Inflammatory macrophage (primary cell): Measurements from ENCODE around the gene EPS8.
A peak's percentile ranks its signal among the peaks of the same experiment; 100 is the strongest.

Experiments
- DNase-seq, 2 donors: peaks; one replicate each; pipeline ENCODE4 v3.0.0-alpha.2; 2020 to 2022

Gene EPS8

GRCh38 chr12:15688838-15689625, 100.2 kb downstream of the EPS8 start:
- DNase-seq: peak; percentile 48 to 65

- peak; percentile 84 to 89 for DNase-seq
These were observed 100.9 kb downstream of the EPS8 start for GRCh38 chr12:15688202-15688736.

- no peak for DNase-seq
These were observed 101.6 kb downstream of the EPS8 start for GRCh38 chr12:15687583-15687982.

- no peak for DNase-seq
These were observed 104.1 kb downstream of the EPS8 start for GRCh38 chr12:15684896-15685658.

- DNase-seq: no peak
These were observed 106.4 kb downstream of the EPS8 start for GRCh38 chr12:15682826-15683225.

DNA sequence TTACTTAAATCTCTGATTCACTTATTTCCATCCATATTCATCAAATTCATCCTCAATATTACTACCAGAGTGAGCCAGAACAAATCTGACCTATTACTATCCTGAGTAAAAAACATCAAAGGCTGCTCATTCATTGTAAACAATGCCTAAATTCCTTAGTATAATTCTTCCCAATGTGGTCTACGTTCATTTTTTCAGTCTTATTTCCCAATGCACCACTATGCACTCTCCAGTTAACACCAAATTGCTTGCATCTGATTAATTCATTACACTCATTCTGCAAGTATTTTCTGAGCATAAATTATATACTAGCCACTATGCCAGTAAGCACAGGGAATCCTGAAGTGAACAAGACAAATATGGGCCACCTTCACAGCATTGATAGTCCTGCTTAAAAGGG, 110.0 kb downstream of the EPS8 start:
- DNase-seq: no peak

- DNase-seq: no peak
These were observed 111.4 kb downstream of the EPS8 start for GRCh38 chr12:15677726-15678201.

DNA sequence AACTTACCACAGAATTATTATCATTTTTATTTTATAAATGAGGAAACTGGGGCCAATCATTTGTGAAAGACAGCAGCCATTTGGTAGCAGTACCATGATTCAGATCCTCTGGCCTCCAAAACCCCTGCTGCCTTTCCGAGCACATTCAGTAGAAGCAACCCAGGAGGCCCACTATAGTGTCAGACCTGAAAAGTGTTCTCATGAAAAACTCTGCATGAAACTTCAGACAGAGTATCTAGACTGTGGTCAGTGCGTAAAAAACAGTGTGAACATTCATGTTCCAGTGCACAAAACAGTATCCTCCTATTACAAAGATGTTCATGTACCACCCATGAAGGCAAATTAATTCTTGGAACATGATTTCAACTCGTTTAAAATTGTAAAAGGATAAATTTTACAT, 112.0 kb downstream of the EPS8 start:
- no peak for DNase-seq

DNA sequence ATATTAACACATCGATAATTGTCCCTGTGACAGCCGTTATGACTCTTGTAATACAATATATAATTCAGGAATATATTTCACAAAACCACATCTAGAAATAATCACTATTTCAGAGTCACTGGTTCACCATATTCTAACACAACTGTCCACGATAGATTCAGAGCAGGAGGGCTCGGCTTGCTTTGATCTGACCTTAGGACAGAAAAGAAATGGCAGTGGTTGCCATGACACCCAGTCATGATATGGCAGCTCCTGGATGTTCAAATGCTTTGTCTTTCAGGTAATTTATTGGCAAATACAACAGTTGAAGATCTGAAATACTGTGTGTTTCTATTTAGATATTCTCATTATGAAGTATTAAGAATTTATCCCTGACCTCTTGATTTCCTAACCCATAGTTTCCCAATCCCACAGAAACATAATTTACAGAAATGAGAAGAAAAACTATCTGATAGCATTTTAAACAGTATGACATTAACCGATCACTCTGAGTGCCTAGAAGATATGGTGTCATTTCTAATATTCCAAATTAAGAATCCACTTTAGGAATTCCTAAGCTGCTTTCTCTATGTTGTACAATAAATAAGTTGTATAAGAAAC, 116.4 kb downstream of the EPS8 start:
- peak; percentile 7 to 59 for DNase-seq

DNA sequence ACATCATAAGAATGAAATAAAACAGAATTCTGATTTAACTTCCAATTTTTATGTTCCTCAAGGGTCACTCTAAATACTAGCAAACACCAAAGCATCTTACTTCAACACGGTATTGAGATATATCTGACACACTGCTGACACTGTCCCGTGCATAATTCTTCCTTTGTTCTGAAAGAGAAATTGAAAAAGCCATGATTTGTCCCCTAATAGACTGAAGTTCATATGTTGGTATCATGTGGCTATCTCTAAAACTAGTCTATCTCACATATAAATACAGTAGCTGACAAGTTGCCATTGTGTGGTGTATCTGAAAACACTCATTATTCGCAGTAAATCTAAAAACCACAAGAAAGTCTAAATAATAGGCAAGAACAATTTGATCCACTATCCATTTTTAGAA, 118.4 kb downstream of the EPS8 start:
- DNase-seq: no peak

DNA sequence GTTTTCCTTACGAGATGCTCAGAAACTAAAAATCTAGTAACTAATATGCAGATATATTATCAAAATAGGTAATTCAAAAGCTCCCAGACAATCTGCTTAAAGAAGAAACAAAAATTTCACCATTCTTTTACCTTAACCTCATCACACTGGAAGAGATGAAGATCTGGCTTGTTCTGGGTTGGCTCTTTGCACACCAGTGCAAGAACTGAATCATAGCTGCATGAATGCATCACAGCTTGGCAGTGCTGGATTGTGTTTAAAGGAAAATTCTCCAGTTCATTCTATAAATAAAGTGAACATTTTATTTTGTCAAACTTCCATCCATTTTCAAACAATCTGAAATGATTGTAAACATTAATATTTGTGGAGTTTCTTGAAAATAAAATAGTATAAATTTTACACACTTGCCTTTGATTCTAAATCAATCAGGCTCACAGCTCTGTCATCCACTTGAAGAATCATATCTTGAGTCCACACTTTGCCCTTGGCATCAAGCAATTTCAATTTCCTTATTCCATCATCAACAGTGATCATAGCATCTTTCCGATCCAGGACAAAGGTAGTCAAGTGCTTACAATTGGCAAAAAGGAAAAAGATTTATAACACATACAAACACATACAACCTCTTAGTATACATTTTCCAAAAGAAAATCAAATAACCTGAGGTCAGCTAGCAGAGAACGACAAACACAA, 119.8 kb downstream of the EPS8 start:
- DNase-seq: no peak

- no peak for DNase-seq
These were observed 124.7 kb downstream of the EPS8 start for GRCh38 chr12:15664491-15664890.

DNA sequence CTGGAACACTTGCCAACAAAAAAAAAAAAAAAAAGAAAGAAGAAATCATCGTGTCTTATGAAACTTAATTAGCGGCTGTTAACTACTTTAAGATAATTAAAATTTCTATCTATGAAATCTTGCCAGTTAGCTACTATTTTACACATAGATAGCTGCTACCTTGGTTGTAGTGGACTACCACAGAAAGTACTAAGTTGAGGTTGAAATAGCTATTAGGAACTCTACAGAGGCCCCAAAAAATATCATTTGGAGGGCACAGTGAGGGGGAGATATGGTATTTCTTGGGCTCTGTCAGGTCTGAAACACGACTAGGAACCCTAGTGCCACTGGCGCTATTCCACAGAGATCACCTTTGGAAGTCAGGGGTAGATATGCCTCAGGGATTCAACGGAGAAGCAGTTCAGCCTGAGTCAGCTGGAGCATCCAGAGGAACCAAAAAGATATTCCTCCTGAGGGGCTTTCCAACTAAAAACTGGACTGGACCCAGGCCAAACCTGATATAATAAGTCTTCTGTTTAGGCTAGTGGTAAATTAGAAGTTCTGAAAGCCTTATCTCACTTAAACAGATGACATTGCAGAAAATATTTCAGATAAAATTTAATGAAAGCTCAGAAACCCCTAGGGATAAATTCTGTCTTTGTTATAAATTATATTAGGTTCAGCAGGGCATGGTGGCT, 126.1 kb downstream of the EPS8 start:
- DNase-seq: no peak

DNA sequence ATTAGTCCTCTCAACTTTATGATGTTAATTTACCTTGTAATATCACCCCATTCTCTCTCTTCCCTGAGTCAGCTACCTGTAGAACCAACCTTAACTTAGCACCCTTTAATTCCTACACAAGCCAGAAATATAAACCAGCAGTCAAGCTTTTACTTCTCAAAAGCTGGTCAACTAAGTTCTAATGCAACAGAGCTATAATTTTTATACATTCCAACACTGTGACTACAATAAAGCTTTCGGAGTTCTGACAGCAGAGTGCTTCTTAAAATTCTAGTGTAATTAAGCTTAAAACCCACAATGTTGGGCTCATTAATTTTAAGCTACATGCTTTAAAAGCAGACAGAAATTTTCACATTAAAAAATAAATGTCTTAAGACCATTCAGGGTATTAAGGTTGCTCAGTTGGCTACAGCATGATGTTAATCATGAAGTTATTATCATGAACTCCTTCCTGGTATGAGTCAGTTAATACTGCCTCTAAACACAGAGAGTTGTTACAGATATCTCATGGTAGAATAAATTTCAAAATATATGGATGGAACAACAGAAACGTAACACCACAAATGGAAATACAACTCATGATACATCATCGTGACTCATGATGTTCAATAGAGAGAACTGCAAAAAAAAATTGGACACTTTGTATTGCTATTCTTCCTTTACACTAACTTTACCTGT, 126.7 kb downstream of the EPS8 start:
- DNase-seq: no peak

DNA sequence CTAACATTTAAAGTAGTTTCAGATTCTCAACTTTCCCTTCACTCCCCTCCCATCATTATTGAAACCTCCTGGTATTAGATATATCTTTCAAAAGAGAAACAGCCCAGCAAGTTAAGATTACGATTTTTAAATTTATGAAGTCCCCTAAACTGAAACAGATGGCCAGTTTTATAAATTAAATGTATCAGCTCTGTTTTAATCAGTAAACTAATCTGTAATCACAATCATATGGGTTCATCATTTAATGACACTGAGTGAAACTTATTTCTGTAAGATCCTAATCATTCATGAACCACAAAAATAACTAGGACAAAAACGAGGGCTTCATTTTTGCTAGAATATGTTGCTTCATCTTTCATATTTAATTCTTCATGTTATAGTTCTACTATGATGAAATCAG, 137.8 kb downstream of the EPS8 start:
- no peak for DNase-seq

GRCh38 chr12:15650399-15651128, 138.6 kb downstream of the EPS8 start:
- no peak for DNase-seq

DNA sequence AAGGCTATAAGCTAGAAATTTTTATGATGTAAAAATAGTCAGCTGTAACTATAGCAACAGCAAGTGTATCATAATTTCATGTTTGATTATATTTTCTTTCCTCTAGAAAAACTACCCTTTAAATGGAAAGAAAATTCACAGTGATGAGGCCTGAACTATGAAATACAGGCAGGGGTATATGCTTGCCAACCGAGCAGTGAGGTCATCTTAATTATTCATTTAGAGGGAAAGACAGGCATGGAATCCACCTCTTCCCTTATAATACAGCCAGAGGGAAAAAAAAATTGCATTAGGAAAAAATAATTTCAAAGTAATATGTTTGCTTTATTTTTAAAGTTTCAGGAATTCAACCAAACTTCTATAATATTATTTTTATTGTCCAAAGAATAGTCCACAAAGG, 139.8 kb downstream of the EPS8 start:
- no peak for DNase-seq

- peak; percentile 2 to 42 for DNase-seq
These were observed 140.6 kb downstream of the EPS8 start for GRCh38 chr12:15648558-15648957.

- no peak for DNase-seq
These were observed 142.6 kb downstream of the EPS8 start for GRCh38 chr12:15646581-15646980.

GRCh38 chr12:15644700-15645099, 144.5 kb downstream of the EPS8 start:
- DNase-seq: no peak

DNA sequence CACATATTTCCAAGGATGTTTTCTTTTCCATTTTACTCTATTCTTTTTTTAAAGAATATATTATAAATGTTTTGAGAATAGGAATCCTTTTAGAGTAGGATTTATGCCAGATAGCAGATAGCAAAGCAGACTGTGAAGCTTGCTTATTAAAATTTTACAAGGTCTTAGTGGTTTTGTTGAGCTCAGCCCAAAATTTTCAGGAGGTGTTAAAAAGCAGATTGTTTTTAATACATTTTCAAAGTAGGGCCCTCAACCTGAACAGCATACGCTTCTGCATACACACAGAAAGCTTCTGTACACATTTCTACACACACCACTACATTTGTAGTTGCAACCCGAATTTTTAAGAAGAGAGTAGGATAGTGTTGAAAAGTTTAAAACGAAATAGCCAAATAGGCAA, 151.0 kb downstream of the EPS8 start:
- DNase-seq: no peak
